OCI-LY3 (cell line): Measurements from ENCODE around the gene CD3E.
A peak's percentile ranks its signal among the peaks of the same experiment; 100 is the strongest.

Experiments used
- H2AFZ ChIP-seq: fragments of 200-600, 300-600 bp; shearing (Covaris generic); 2 replicates; pipeline ENCODE4 v1.6.0; 2014; ENCODE audit warnings: antibody characterized with exemption, low read depth, low read length
- H3K27ac ChIP-seq: fragments of 200-600, 300-600 bp; sonication (generic); 2 replicates; pipeline ENCODE4 v1.5.1; 2014; ENCODE audit warnings: mild to moderate bottlenecking, low read length, moderate library complexity, mixed read lengths
- H3K27me3 ChIP-seq: fragments of 200-600, 300-600 bp; sonication (generic); 2 replicates; pipeline ENCODE4 v1.6.1; 2014; ENCODE audit warnings: low read depth, low read length, mixed read lengths
- H3K36me3 ChIP-seq: fragments of 200-600, 300-600 bp; sonication (generic); replicated peaks from 2 replicates; pipeline ENCODE3; 2014; ENCODE audit warnings: low read depth, low read length, mixed read lengths
- H3K4me1 ChIP-seq: fragments of 300-600, 200-600 bp; sonication (generic); 2 replicates; pipeline ENCODE4 v1.6.1; 2014; ENCODE audit warnings: low read length, mixed read lengths
- H3K4me2 ChIP-seq: fragments of 200-600, 300-600 bp; sonication (generic); 2 replicates; pipeline ENCODE4 v1.6.1; 2014; ENCODE audit warnings: low read length, mixed read lengths
- H3K4me3 ChIP-seq: fragments of 300-600, 200-600 bp; sonication (generic); 2 replicates; pipeline ENCODE4 v1.5.1; 2014; ENCODE audit warnings: antibody characterized with exemption, mild to moderate bottlenecking, low read length, moderate library complexity
- H3K79me2 ChIP-seq: fragments of 300-600, 200-600 bp; shearing (Covaris generic); 2 replicates; pipeline ENCODE4 v1.6.1; 2014; ENCODE audit warnings: mild to moderate bottlenecking, low read length, mixed read lengths
- H3K9ac ChIP-seq: fragments of 300-600, 200-600 bp; shearing (Covaris generic); 2 replicates; pipeline ENCODE4 v1.6.0; 2014; ENCODE audit warnings: mild to moderate bottlenecking, low read length, moderate library complexity
- H3K9me3 ChIP-seq: fragments of 200-600, 300-600 bp; shearing (Covaris generic); 2 replicates; pipeline ENCODE4 v1.6.1; 2014; ENCODE audit warnings: low read length, mixed read lengths; ENCODE audit not compliant: insufficient read depth
- H4K20me1 ChIP-seq: fragments of 200-600, 300-600 bp; sonication (generic); 2 replicates; pipeline ENCODE4 v1.6.1; 2016; ENCODE audit warnings: low read length, mixed read lengths; ENCODE audit not compliant: insufficient read depth
- EZH2phosphoT487 ChIP-seq: fragments of 200-600 bp; shearing (Covaris generic); IDR thresholded peaks from 2 replicates; pipeline ENCODE4 v1.6.1; 2018; ENCODE audit warnings: antibody characterized with exemption, mixed run types, low read depth
- TF ChIP-seq, protein P1 (sequence below): fragments of 200-600, 300-600 bp; sonication (generic); IDR thresholded peaks from 2 replicates; pipeline ENCODE4 v1.5.1; 2014; ENCODE audit warnings: antibody characterized with exemption, low read length, low read depth

The CD3E gene

DNA sequence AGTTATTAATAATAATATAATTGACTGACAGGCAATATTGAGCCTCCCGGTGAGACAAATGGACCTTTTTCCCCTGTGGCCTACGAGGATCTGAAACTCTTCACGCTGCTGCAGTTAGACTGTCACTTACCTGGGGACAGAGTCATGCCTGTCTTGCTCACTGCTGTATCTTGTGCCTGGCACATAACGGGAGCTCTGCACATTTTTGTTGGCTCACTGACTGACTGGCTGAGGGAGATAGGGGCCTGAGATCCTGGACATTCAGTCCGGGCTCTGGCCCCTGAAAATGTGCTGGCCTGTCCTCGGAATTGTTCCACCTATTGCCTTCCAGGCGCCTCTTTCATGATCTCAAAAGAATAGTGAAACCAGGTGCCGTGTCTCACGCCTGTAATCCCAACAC is 38.7 kb downstream of the CD3E start:
- H3K36me3 ChIP-seq, result no peaks in the 10 kb centered on the region
- TF ChIP-seq EZH2phosphoT487, result no peak
- TF ChIP-seq, protein P1, sequence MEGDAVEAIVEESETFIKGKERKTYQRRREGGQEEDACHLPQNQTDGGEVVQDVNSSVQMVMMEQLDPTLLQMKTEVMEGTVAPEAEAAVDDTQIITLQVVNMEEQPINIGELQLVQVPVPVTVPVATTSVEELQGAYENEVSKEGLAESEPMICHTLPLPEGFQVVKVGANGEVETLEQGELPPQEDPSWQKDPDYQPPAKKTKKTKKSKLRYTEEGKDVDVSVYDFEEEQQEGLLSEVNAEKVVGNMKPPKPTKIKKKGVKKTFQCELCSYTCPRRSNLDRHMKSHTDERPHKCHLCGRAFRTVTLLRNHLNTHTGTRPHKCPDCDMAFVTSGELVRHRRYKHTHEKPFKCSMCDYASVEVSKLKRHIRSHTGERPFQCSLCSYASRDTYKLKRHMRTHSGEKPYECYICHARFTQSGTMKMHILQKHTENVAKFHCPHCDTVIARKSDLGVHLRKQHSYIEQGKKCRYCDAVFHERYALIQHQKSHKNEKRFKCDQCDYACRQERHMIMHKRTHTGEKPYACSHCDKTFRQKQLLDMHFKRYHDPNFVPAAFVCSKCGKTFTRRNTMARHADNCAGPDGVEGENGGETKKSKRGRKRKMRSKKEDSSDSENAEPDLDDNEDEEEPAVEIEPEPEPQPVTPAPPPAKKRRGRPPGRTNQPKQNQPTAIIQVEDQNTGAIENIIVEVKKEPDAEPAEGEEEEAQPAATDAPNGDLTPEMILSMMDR, result no peak
- H3K4me2 ChIP-seq, result no peak overlapping the region; the same call in 1 of the 2 replicates
- H3K27ac ChIP-seq, result no peak overlapping the region
- no peaks in the 10 kb centered on the region for H3K79me2 ChIP-seq
- H3K4me1 ChIP-seq, result peaks cover 2% of the 10 kb centered on the region; the same call in 1 of the 2 replicates
- no peaks in the 10 kb centered on the region for H4K20me1 ChIP-seq
- H3K4me3 ChIP-seq, result no peak overlapping the region
- no peak overlapping the region for H3K9ac ChIP-seq
- peaks cover 4% of the 10 kb centered on the region for H3K27me3 ChIP-seq
- no peaks in the 10 kb centered on the region for H3K9me3 ChIP-seq
- no peak overlapping the region for H2AFZ ChIP-seq

DNA sequence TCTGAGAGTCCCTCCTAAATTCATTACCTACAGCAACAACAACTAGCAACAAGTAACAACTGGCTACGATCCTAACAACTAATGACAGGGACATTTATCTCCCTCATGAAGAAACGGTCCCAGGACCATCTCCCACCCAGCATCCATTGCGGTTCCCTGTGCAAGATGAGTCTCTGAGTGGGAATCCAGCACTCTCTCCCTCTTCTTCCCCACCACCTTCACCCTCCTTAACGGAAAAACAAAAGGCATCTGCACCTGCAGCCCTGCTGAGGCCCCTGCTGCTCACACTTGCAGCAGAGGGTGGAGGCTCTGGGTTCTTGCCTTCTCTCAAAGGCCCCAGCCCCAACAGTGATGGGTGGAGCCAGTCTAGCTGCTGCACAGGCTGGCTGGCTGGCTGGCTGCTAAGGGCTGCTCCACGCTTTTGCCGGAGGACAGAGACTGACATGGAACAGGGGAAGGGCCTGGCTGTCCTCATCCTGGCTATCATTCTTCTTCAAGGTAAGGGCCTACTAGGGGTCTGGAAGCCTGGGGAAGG is 39.5 kb downstream of the CD3E start, which contains the start of gene CD3G:
Gene CD3G, plus strand, starts transcription at position 364 of the 535 bp plus-strand sequence. Its CDS starts 80 bp downstream, at position 444.
- Histone ChIP-seq H3K79me2 (no peaks in the 10 kb centered on the region), H3K4me3 (no peak within 1 kb of the TSS), H3K27me3 (peaks cover 9% of the 10 kb centered on the region), H4K20me1 (no peaks in the 10 kb centered on the region), H3K9ac (no peak within 1 kb of the TSS), H3K27ac (no peak within 1 kb of the TSS), H2AFZ (no peak within 1 kb of the TSS), H3K4me1 (peaks cover 2% of the 10 kb centered on the region; the same call in 1 of the 2 replicates), H3K9me3 (no peaks in the 10 kb centered on the region), H3K36me3 (no peaks in the 10 kb centered on the region), H3K4me2 (no peak within 1 kb of the TSS; the same call in 1 of the 2 replicates)
- no peak for TF ChIP-seq EZH2phosphoT487
- TF ChIP-seq, protein P1, result no peak

DNA sequence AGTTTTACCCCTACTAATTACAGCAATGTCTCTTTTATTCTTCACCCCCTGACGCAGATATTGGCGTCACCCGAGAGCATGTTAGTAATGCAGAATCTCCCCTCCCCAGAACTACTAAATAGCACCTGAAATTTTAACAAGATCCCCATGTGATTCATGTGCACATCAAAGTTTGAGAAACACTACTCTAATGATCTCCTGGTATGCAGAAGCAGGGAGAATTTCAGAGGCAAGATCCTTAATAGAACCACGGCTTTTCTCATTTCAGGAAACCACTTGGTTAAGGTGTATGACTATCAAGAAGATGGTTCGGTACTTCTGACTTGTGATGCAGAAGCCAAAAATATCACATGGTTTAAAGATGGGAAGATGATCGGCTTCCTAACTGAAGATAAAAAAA is 44.9 kb downstream of the CD3E start:
- peaks cover 3% of the 10 kb centered on the region; the same call in 1 of the 2 replicates for H3K4me1 ChIP-seq
- peaks cover 31% of the 10 kb centered on the region for H3K27me3 ChIP-seq
- H3K79me2 ChIP-seq, result no peaks in the 10 kb centered on the region
- H4K20me1 ChIP-seq, result no peaks in the 10 kb centered on the region
- TF ChIP-seq EZH2phosphoT487, result no peak
- TF ChIP-seq, protein P1, result no peak
- no peaks in the 10 kb centered on the region for H3K36me3 ChIP-seq
- no peak overlapping the region for H3K27ac ChIP-seq
- peak overlapping the region; percentile 9; the same call in 1 of the 2 replicates for H3K4me2 ChIP-seq
- H3K9ac ChIP-seq, result no peak overlapping the region
- no peaks in the 10 kb centered on the region for H3K9me3 ChIP-seq
- H2AFZ ChIP-seq, result no peak overlapping the region
- H3K4me3 ChIP-seq, result no peak overlapping the region

DNA sequence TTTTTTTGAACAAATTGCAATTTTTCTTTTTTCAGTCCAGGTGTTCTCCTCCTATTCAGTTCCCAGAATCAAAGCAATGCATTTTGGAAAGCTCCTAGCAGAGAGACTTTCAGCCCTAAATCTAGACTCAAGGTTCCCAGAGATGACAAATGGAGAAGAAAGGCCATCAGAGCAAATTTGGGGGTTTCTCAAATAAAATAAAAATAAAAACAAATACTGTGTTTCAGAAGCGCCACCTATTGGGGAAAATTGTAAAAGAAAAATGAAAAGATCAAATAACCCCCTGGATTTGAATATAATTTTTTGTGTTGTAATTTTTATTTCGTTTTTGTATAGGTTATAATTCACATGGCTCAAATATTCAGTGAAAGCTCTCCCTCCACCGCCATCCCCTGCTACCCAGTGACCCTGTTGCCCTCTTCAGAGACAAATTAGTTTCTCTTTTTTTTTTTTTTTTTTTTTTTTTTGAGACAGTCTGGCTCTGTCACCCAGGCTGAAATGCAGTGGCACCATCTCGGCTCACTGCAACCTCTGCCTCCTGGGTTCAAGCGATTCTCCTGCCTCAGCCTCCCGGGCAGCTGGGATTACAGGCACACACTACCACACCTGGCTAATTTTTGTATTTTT is 48.7 kb downstream of the CD3E start:
- TF ChIP-seq EZH2phosphoT487, result no peak
- TF ChIP-seq, protein P1, result peak; percentile 80
- peaks cover 27% of the 10 kb centered on the region for H3K27me3 ChIP-seq
- no peaks in the 10 kb centered on the region for H3K36me3 ChIP-seq
- no peaks in the 10 kb centered on the region for H4K20me1 ChIP-seq
- H3K27ac ChIP-seq, result no peak overlapping the region
- no peaks in the 10 kb centered on the region for H3K9me3 ChIP-seq
- no peak overlapping the region for H2AFZ ChIP-seq
- H3K9ac ChIP-seq, result no peak overlapping the region
- peak overlapping the region; percentile 39; the same call in 1 of the 2 replicates for H3K4me3 ChIP-seq
- H3K4me1 ChIP-seq, result peaks cover 3% of the 10 kb centered on the region; the same call in 1 of the 2 replicates
- peak overlapping the region; percentile 45 for H3K4me2 ChIP-seq
- H3K79me2 ChIP-seq, result no peaks in the 10 kb centered on the region
